ENCODE data around the gene NMNAT2. TPM values are rescaled to one million over a fixed set of nuclear protein-coding genes. Genes with fewer than 3 reads are reported as not detected.
A peak's percentile ranks its signal among the peaks of the same experiment; 100 is the strongest.

NMNAT2 gene
- total and polyA plus RNA-seq, 2 of the 13 experiments (the other 11 are each of a cell fraction or from before 2014, with no cell fraction given): not detected

DNA sequence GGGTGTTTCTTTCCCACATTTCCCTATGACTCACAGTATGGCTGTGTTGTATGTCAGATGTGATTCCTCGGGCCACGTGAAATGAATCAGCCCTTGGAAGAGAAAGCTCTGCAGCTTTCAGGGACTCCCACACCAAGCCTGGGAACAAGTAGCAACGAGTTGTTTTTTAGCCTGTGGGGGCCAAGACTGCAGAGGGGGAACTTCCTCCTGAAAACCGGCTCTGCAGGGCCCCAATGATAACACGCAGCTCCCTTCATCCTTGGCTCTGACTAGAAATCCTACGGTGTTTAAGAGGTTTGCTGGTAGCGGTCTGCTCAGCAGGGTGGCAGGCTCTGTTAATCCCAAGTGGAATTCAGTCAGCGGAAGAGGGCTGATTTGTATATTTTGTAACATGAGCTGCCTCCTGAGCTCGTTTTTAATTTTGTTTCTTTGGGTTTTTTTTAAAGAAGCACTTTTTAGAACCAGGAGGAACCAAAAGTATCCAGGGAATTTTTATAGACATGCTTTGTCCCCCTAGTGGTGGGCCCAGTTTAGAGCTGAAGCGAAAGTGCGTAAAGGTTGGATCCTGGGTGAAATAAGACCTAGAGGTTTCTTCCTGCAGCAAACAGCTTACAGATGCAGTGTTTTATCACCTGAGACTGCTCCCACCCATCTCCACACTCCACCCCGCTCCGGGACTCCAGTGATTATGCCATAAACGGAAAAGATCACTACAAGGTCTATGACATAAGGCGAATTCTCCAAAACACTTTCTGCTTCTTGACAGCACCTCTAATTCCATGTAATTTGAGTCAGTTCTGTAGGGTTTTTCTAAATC, 183.3 kb downstream of the NMNAT2 start:
- ChIA-PET CTCF (ENCODE audit: low intra/inter-chr PET ratio, low total read pairs) (interaction anchor here (1.1 kb wide), 1 partner anchor 272 kb away, joined by 7 read pairs; no protein-coding TSS in a partner anchor), POLR2A (interaction anchor here (0.7 kb wide), 1 partner anchor 269 kb away, joined by 3 read pairs; no protein-coding TSS in a partner anchor)
- Histone ChIP-seq H3K4me3 (replicated peaks in 1 of 3; ENCODE audit: insufficient read depth in 1 of 3, low read depth in 2 of 3, low read length in 3 of 3) (peak overlapping the region in 2 of 3 experiments; percentile 30 to 36; a peak in 4 of 6 replicates), H3K4me2 (ENCODE audit: low read depth, low read length) (peak overlapping the region; percentile 66), H2AFZ (ENCODE audit: low read length) (peak overlapping the region; percentile 70), H3K36me3 (replicated peaks in 1 of 2; ENCODE audit: control insufficient read depth in 1 of 2, insufficient read depth in 2 of 2, low read length in 2 of 2) (no peaks in the 10 kb centered on the region), H3K27ac (ENCODE audit: extremely low read length, insufficient read depth, low read length) (no peak overlapping the region), H3K9me3 (ENCODE audit: low read length) (no peaks in the 10 kb centered on the region), H4K20me1 (ENCODE audit: insufficient read depth, low read length) (no peaks in the 10 kb centered on the region), H3K79me2 (ENCODE audit: insufficient read depth, low read length) (no peaks in the 10 kb centered on the region), H3K9ac (ENCODE audit: insufficient read depth, low read depth, low read length) (no peak overlapping the region), H3K27me3 (ENCODE audit: control insufficient read depth in 1 of 2, insufficient read depth in 2 of 2, low read length in 2 of 2) (peaks cover 0 to 4% of the 10 kb centered on the region in 2 experiments; a peak in 1 of 5 replicates), H3K4me1 (ENCODE audit: insufficient read depth, low read length) (peaks cover 34% of the 10 kb centered on the region)
- peak; percentile 56 for FAIRE-seq
- ATAC-seq: peak; percentile 87
- peak; percentile 21 for DNase-seq (ENCODE audit: low spot score)
- intact Hi-C loops (cut with micrococcal nuclease; ENCODE audit: unreplicated experiment) (no loop called here), in situ Hi-C loops (cut with HindIII; ENCODE audit: extremely low pct_ligation_motif_present, low pct_unique_long_range_greater_than_20kb) (no loop called here)
- TF ChIP-seq ZNF607 (CRISPR knock-in tag; IDR thresholded peaks at IDR 0.05; ENCODE audit: borderline replicate concordance) (no peak), SIX1 (CRISPR knock-in tag; IDR thresholded peaks at IDR 0.05; ENCODE audit: borderline replicate concordance) (peak; percentile 21; the same call in 1 of the 2 replicates), KMT2A (CRISPR knock-in tag; IDR thresholded peaks at IDR 0.05) (no peak), ZNF605 (CRISPR knock-in tag; IDR thresholded peaks at IDR 0.05) (0 out of 2 replicates have a peak, but pooled peaks have one; percentile 36), SMC3 (IDR thresholded peaks at IDR 0.05; ENCODE audit: low read length) (peak; percentile 35; the same call in 1 of the 2 replicates), STAG1 (CRISPR knock-in tag; IDR thresholded peaks at IDR 0.05) (peak; percentile 47)
- TF ChIP-seq, protein P1, sequence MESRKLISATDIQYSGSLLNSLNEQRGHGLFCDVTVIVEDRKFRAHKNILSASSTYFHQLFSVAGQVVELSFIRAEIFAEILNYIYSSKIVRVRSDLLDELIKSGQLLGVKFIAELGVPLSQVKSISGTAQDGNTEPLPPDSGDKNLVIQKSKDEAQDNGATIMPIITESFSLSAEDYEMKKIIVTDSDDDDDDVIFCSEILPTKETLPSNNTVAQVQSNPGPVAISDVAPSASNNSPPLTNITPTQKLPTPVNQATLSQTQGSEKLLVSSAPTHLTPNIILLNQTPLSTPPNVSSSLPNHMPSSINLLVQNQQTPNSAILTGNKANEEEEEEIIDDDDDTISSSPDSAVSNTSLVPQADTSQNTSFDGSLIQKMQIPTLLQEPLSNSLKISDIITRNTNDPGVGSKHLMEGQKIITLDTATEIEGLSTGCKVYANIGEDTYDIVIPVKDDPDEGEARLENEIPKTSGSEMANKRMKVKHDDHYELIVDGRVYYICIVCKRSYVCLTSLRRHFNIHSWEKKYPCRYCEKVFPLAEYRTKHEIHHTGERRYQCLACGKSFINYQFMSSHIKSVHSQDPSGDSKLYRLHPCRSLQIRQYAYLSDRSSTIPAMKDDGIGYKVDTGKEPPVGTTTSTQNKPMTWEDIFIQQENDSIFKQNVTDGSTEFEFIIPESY (CRISPR knock-in tag; IDR thresholded peaks at IDR 0.05): peak; percentile 89
- TF ChIP-seq, protein P2, sequence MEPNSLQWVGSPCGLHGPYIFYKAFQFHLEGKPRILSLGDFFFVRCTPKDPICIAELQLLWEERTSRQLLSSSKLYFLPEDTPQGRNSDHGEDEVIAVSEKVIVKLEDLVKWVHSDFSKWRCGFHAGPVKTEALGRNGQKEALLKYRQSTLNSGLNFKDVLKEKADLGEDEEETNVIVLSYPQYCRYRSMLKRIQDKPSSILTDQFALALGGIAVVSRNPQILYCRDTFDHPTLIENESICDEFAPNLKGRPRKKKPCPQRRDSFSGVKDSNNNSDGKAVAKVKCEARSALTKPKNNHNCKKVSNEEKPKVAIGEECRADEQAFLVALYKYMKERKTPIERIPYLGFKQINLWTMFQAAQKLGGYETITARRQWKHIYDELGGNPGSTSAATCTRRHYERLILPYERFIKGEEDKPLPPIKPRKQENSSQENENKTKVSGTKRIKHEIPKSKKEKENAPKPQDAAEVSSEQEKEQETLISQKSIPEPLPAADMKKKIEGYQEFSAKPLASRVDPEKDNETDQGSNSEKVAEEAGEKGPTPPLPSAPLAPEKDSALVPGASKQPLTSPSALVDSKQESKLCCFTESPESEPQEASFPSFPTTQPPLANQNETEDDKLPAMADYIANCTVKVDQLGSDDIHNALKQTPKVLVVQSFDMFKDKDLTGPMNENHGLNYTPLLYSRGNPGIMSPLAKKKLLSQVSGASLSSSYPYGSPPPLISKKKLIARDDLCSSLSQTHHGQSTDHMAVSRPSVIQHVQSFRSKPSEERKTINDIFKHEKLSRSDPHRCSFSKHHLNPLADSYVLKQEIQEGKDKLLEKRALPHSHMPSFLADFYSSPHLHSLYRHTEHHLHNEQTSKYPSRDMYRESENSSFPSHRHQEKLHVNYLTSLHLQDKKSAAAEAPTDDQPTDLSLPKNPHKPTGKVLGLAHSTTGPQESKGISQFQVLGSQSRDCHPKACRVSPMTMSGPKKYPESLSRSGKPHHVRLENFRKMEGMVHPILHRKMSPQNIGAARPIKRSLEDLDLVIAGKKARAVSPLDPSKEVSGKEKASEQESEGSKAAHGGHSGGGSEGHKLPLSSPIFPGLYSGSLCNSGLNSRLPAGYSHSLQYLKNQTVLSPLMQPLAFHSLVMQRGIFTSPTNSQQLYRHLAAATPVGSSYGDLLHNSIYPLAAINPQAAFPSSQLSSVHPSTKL (CRISPR knock-in tag; IDR thresholded peaks at IDR 0.05): peak; percentile 11; the same call in 1 of the 2 replicates
- TF ChIP-seq, protein P3, sequence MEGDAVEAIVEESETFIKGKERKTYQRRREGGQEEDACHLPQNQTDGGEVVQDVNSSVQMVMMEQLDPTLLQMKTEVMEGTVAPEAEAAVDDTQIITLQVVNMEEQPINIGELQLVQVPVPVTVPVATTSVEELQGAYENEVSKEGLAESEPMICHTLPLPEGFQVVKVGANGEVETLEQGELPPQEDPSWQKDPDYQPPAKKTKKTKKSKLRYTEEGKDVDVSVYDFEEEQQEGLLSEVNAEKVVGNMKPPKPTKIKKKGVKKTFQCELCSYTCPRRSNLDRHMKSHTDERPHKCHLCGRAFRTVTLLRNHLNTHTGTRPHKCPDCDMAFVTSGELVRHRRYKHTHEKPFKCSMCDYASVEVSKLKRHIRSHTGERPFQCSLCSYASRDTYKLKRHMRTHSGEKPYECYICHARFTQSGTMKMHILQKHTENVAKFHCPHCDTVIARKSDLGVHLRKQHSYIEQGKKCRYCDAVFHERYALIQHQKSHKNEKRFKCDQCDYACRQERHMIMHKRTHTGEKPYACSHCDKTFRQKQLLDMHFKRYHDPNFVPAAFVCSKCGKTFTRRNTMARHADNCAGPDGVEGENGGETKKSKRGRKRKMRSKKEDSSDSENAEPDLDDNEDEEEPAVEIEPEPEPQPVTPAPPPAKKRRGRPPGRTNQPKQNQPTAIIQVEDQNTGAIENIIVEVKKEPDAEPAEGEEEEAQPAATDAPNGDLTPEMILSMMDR (CRISPR knock-in tag; IDR thresholded peaks at IDR 0.05): peak; percentile 51
- no TSS peak for BruUV-seq (replicated peaks)
- WGBS (ENCODE audit: low lambda C conversion rate): 44% methylated on average over 11 of the region's 15 CpGs

All from HepG2 (cell line).